Measurements from ENCODE around the gene SVOPL. TPM values are rescaled to one million over a fixed set of nuclear protein-coding genes. Genes with fewer than 3 reads are reported as not detected.

Gene SVOPL
- polyA plus RNA-seq, 1 of the 3 experiments (the other 2 are of a cell fraction): not detected

DNA sequence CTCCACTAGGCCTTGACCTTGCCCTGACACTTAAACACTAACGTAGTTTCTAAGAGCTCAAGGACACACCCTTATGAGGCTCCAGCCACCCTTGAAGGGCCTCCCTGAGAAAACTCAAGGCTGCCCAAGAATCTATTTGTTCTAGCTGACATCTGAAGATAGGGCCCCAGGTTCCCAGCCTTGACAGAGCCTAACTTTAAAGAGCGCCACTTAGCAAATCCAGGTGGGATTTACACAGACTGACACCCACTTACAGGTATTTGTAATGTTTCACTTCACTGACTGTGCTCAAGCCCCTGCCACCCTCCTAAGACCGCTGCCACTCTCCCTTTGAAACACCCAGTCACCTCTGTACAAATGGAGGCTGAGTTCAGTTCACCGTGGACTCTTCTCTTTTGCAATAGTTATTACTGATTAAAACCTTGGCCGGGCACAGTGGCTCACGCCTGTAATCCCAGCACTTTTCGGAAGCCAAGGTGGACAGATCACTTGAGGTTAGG, 90.4 kb downstream of the SVOPL start:
- DNase-seq: no peak
- H2AFZ ChIP-seq (ENCODE audit: low read depth): no peak overlapping the region
- H4K20me1 ChIP-seq (ENCODE audit: insufficient read depth): no peaks in the 10 kb centered on the region
- H3K4me1 ChIP-seq (ENCODE audit: control insufficient read depth in 1 of 2, insufficient read depth in 2 of 2, low read depth in 1 of 2, low read length in 1 of 2): no peaks in the 10 kb centered on the region; a peak in 1 of 4 replicates
- H3K27ac ChIP-seq (ENCODE audit: low read depth in 2 of 2, low read length in 1 of 2): no peak overlapping the region
- no peaks in the 10 kb centered on the region for H3K9me2 ChIP-seq
- H3K4me3 ChIP-seq (ENCODE audit: low read depth in 2 of 2, low read length in 1 of 2): no peak overlapping the region
- H3K9ac ChIP-seq: no peak overlapping the region
- 65% methylated on average over 7 of the region's 7 CpGs for WGBS (ENCODE audit: low lambda C conversion rate)
- H3K79me2 ChIP-seq (ENCODE audit: insufficient read depth): no peaks in the 10 kb centered on the region
- ChIA-PET POLR2A (interaction anchor here (0.6 kb wide), 1 partner anchor 14 kb away, joined by 3 read pairs; no protein-coding TSS in a partner anchor), CTCF (no interaction called here)
- no peak overlapping the region for H3K4me2 ChIP-seq
- TF ChIP-seq EZH2phosphoT487 (IDR thresholded peaks at IDR 0.05; ENCODE audit: borderline replicate concordance, low read depth) (no peak), CHD2 (IDR thresholded peaks at IDR 0.05; ENCODE audit: low read length, partially characterized antibody) (no peak), NRF1 (IDR thresholded peaks at IDR 0.05; ENCODE audit: low read depth, low read length) (no peak)
- TF ChIP-seq, protein P1, sequence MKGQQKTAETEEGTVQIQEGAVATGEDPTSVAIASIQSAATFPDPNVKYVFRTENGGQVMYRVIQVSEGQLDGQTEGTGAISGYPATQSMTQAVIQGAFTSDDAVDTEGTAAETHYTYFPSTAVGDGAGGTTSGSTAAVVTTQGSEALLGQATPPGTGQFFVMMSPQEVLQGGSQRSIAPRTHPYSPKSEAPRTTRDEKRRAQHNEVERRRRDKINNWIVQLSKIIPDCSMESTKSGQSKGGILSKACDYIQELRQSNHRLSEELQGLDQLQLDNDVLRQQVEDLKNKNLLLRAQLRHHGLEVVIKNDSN (IDR thresholded peaks at IDR 0.05; ENCODE audit: borderline replicate concordance, low read depth): no peak
- TF ChIP-seq, protein P2, sequence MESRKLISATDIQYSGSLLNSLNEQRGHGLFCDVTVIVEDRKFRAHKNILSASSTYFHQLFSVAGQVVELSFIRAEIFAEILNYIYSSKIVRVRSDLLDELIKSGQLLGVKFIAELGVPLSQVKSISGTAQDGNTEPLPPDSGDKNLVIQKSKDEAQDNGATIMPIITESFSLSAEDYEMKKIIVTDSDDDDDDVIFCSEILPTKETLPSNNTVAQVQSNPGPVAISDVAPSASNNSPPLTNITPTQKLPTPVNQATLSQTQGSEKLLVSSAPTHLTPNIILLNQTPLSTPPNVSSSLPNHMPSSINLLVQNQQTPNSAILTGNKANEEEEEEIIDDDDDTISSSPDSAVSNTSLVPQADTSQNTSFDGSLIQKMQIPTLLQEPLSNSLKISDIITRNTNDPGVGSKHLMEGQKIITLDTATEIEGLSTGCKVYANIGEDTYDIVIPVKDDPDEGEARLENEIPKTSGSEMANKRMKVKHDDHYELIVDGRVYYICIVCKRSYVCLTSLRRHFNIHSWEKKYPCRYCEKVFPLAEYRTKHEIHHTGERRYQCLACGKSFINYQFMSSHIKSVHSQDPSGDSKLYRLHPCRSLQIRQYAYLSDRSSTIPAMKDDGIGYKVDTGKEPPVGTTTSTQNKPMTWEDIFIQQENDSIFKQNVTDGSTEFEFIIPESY (IDR thresholded peaks at IDR 0.05; ENCODE audit: borderline replicate concordance, low read depth): no peak
- no peaks in the 10 kb centered on the region for H3K27me3 ChIP-seq (ENCODE audit: insufficient read depth)
- no peaks in the 10 kb centered on the region for H3F3A ChIP-seq (replicated peaks; ENCODE audit: insufficient read depth)
- H3K9me3 ChIP-seq: 0 out of 2 replicates have a peak, but pooled peaks cover 4% of the 10 kb centered on the region
- H3K36me3 ChIP-seq (replicated peaks in 1 of 2; ENCODE audit: control insufficient read depth in 1 of 2, insufficient read depth in 2 of 2, low read length in 1 of 2): no peaks in the 10 kb centered on the region

DNA sequence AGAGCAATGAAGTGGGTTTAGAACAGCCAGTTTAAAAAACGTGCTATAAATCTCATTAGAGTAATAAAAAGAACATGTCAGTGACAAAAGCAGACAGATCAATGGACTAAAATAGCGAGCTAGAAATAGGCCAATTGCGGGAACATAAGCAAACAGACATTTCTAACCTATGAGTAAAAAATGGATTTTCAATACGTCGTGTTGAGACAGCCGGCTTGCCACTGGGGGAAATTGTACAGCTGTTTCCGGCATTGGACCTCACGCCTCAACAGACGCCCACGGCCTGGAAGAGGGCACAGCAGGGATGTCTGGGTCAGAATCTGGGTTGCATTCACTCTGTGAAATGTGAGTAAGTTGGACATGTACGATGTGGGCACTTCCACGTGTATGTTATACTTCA, 92.9 kb downstream of the SVOPL start:
- Histone ChIP-seq H3K9ac (no peak overlapping the region), H3K4me3 (ENCODE audit: low read depth in 2 of 2, low read length in 1 of 2) (no peak overlapping the region), H3F3A (replicated peaks; ENCODE audit: insufficient read depth) (no peaks in the 10 kb centered on the region), H3K36me3 (replicated peaks in 1 of 2; ENCODE audit: control insufficient read depth in 1 of 2, insufficient read depth in 2 of 2, low read length in 1 of 2) (no peaks in the 10 kb centered on the region), H3K4me1 (ENCODE audit: control insufficient read depth in 1 of 2, insufficient read depth in 2 of 2, low read depth in 1 of 2, low read length in 1 of 2) (no peaks in the 10 kb centered on the region; a peak in 1 of 4 replicates), H3K9me2 (no peaks in the 10 kb centered on the region), H3K27ac (ENCODE audit: low read depth in 2 of 2, low read length in 1 of 2) (no peak overlapping the region), H3K27me3 (ENCODE audit: insufficient read depth) (no peaks in the 10 kb centered on the region), H3K4me2 (no peak overlapping the region), H2AFZ (ENCODE audit: low read depth) (no peak overlapping the region), H3K79me2 (ENCODE audit: insufficient read depth) (no peaks in the 10 kb centered on the region), H3K9me3 (no peaks in the 10 kb centered on the region), H4K20me1 (ENCODE audit: insufficient read depth) (no peaks in the 10 kb centered on the region)
- DNase-seq: no peak
- ChIA-PET POLR2A (no interaction called here), CTCF (interaction anchor here (0.6 to 1.2 kb wide), 3 partner anchors 12 to 954 kb away, joined by 3 read pairs; no protein-coding TSS in a partner anchor)
- 55% methylated on average over 12 of the region's 12 CpGs for WGBS (ENCODE audit: low lambda C conversion rate)
- TF ChIP-seq EP300 (IDR thresholded peaks at IDR 0.05; ENCODE audit: borderline replicate concordance in 1 of 2, low read depth in 1 of 2, low read length in 1 of 2) (no peak), TCF12 (IDR thresholded peaks at IDR 0.05) (no peak), TEAD4 (IDR thresholded peaks at IDR 0.05; ENCODE audit: borderline replicate concordance, insufficient read depth) (no peak), NFIC (IDR thresholded peaks at IDR 0.05; ENCODE audit: borderline replicate concordance) (no peak), RCOR1 (IDR thresholded peaks at IDR 0.05; ENCODE audit: low read length) (no peak)
- TF ChIP-seq, protein P2 (IDR thresholded peaks at IDR 0.05; ENCODE audit: borderline replicate concordance, low read depth): no peak
- TF ChIP-seq, protein P3, sequence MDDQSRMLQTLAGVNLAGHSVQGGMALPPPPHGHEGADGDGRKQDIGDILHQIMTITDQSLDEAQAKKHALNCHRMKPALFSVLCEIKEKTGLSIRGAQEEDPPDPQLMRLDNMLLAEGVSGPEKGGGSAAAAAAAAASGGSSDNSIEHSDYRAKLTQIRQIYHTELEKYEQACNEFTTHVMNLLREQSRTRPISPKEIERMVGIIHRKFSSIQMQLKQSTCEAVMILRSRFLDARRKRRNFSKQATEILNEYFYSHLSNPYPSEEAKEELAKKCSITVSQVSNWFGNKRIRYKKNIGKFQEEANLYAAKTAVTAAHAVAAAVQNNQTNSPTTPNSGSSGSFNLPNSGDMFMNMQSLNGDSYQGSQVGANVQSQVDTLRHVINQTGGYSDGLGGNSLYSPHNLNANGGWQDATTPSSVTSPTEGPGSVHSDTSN (IDR thresholded peaks at IDR 0.05): no peak
